ENCODE data around the gene DDRGK1.

DDRGK1 gene

DNA sequence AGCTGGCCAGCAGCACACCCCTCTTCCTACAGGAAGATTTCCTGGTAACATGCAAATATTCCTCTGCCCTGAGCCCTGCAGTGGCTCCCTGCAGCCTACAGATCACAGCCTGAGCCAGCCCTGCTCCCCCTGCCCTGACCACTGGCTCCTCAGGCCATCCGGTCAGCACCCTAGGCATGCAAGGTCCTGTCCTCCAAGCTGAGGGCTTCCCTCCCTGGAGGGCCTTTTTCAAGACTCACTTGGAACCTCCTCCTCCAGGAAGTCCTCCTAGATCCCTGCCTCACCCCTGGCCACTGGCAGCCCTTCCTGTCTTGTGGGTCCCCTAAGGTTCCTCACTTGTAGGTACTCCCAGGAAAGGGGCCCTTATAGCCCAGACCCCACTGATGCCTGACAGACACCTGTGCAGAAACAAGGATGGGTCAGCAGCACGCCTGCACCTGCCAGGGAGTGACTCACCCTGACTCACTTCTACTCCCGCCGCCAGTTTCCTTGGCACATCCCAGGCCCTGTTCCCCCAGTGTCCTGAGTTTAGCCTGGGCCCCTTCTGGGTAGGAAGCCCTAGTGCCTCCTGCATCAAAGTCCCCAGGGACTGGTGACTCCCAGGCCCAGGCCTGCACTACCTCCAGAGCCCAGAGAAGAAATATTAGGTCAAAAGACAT, 31.3 kb upstream of the DDRGK1 start:
- TF ChIP-seq TARDBP (IDR thresholded peaks at IDR 0.05) (no peak), FOXA1 (IDR thresholded peaks at IDR 0.05) (no peak), ARNT (IDR thresholded peaks at IDR 0.05) (no peak), NFRKB (IDR thresholded peaks at IDR 0.05) (no peak), FOXM1 (IDR thresholded peaks at IDR 0.05; ENCODE audit: borderline replicate concordance) (no peak), ZNF384 (IDR thresholded peaks at IDR 0.05) (no peak), BHLHE40 (IDR thresholded peaks at IDR 0.05; ENCODE audit: borderline replicate concordance) (no peak), SP1 (IDR thresholded peaks at IDR 0.05) (no peak), FOXK2 (IDR thresholded peaks at IDR 0.05) (no peak), L3MBTL2 (conservative IDR thresholded peaks at IDR 0.05) (no peak), CTBP1 (IDR thresholded peaks at IDR 0.05; ENCODE audit: borderline replicate concordance) (no peak), ELF4 (IDR thresholded peaks at IDR 0.05) (no peak), SUZ12 (IDR thresholded peaks at IDR 0.05) (no peak), HDGF (IDR thresholded peaks at IDR 0.05; ENCODE audit: borderline replicate concordance) (no peak), LEF1 (IDR thresholded peaks at IDR 0.05; ENCODE audit: borderline replicate concordance) (no peak)
- TF ChIP-seq, protein P1, sequence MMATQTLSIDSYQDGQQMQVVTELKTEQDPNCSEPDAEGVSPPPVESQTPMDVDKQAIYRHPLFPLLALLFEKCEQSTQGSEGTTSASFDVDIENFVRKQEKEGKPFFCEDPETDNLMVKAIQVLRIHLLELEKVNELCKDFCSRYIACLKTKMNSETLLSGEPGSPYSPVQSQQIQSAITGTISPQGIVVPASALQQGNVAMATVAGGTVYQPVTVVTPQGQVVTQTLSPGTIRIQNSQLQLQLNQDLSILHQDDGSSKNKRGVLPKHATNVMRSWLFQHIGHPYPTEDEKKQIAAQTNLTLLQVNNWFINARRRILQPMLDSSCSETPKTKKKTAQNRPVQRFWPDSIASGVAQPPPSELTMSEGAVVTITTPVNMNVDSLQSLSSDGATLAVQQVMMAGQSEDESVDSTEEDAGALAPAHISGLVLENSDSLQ (IDR thresholded peaks at IDR 0.05): no peak
- CTCF ChIA-PET: no interaction called here
- POLR2A ChIA-PET: no interaction called here
- DNase-seq (ENCODE audit: extremely low spot score): no peak

DNA sequence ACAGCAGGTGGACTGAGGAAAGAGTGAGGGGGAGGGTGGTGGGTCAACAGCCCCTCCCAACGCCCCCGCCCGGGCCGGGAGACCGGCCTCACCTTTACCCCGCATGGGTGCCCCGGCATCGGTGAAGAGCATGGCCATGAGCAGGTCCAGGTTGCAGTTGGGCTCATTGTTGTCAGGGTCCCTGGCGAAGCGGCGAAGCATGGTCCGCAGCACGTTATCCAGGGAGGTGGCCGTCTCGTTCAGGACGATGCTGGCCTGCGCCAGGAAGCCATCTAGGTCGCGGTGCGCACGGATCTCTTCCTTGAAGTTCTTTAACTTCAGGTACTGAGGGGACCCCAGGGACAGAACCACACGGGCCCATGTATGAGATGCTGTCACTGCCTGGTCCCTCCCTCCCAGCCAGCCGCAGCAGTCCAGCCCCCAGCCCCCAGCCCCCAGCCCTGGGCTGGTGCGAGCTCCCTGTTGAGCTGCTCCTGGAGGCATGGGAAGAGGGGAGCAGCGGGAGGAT, 29.6 kb upstream of the DDRGK1 start:
- ChIA-PET CTCF (no interaction called here), POLR2A (no interaction called here)
- no peak for DNase-seq (ENCODE audit: extremely low spot score)
- TF ChIP-seq, protein P1 (IDR thresholded peaks at IDR 0.05): no peak
- TF ChIP-seq SP1 (IDR thresholded peaks at IDR 0.05): no peak
- no peak for TF ChIP-seq BHLHE40 (IDR thresholded peaks at IDR 0.05; ENCODE audit: borderline replicate concordance)
- TF ChIP-seq FOXM1 (IDR thresholded peaks at IDR 0.05; ENCODE audit: borderline replicate concordance): no peak
- no peak for TF ChIP-seq NFRKB (IDR thresholded peaks at IDR 0.05)
- no peak for TF ChIP-seq L3MBTL2 (conservative IDR thresholded peaks at IDR 0.05)
- no peak for TF ChIP-seq ZNF384 (IDR thresholded peaks at IDR 0.05)
- no peak for TF ChIP-seq CTBP1 (IDR thresholded peaks at IDR 0.05; ENCODE audit: borderline replicate concordance)
- no peak for TF ChIP-seq ARNT (IDR thresholded peaks at IDR 0.05)

DNA sequence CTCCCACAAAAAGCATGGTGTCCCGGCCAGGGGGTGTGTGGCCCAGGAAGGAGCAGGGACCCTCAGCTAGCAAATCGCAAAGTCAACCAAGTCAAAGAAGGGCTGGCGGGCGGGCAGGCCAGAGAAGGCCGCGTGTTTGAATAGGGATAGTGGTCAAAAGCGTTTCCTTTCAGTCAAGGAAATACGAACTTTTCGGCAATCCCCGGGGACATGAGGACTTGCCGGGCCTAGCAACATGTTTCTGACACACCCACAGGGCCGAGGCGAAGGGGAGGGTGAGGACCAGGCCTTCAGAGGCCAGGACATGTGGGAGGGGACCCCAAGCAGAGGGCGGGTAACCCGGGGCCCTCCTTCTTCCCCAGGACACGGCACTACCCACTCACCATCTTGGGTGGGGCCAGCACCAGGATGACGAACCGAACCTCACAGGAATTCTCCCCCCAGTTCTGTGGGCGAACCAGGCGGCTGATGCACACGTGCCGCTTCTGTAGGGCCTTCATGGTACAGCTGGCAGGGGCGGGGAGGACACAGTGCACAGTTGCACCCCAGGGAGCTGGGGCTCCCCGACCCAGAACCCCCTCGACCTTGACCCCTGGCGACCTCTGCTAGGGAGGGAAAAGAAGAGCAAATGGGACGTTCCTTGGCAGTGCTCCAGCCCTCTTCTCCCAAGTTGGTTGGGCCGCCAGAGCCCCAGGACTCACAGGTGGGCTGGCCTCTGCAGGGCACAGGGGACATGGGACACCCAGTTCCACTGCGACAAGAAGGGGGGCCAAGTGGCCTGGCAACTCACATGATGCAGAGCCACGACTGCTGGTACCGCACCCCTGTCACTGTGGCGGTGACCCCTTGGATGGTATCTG, 28.9 kb upstream of the DDRGK1 start:
- no peak for TF ChIP-seq FOXM1 (IDR thresholded peaks at IDR 0.05; ENCODE audit: borderline replicate concordance)
- no peak for DNase-seq (ENCODE audit: extremely low spot score)
- CTCF ChIA-PET: no interaction called here
- POLR2A ChIA-PET: interaction anchor here (1.6 kb wide), 1 partner anchor 24 kb away, joined by 7 read pairs; the partner anchor contains the start of gene ITPA

DNA sequence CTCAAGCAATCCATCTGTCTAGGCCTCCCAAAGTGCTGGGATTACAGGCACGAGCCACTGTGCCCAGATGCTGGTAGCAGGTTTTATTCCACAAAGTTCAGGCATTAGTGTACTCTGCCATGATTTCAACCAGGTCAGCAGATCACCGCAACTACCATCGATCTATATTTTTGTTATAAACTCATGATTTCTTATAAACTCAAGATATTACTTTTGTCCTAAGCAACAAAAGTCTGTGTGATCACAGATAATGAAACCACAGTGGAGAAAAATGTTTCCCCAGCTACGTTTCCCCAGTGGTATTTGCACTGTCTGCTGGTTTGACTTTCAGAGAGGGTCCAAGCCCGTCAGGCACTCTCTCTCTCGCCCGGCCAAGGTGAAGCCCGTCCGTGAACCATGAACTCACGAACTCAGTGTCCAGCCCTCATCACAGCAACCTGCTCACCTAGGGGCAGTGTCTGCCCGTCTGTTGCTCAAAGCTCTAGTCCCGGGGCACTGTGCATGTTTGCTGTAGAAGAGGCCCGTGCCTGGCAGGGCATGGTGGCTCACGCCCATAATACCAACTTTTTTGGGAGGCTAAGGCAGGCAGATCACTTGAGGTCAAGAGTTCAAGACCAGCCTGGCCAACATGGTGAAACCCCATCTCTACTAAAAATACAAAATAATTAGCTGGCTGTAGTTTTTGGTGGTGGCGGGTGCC, 27.6 kb upstream of the DDRGK1 start:
- no peak for DNase-seq (ENCODE audit: extremely low spot score)
- ChIA-PET POLR2A (interaction anchor here (1.6 kb wide), 1 partner anchor 23 kb away, joined by 7 read pairs; the partner anchor contains the start of gene ITPA), CTCF (interaction anchor here (1.4 kb wide), 1 partner anchor 19 kb away, joined by 3 read pairs; no protein-coding TSS in a partner anchor)
- TF ChIP-seq FOXK2 (IDR thresholded peaks at IDR 0.05): no peak
- no peak for TF ChIP-seq ARNT (IDR thresholded peaks at IDR 0.05)
- TF ChIP-seq, protein P1 (IDR thresholded peaks at IDR 0.05): no peak
- TF ChIP-seq SUZ12 (IDR thresholded peaks at IDR 0.05): no peak
- no peak for TF ChIP-seq FOXM1 (IDR thresholded peaks at IDR 0.05; ENCODE audit: borderline replicate concordance)
- no peak for TF ChIP-seq BHLHE40 (IDR thresholded peaks at IDR 0.05; ENCODE audit: borderline replicate concordance)
- no peak for TF ChIP-seq ELF4 (IDR thresholded peaks at IDR 0.05)
- TF ChIP-seq L3MBTL2 (conservative IDR thresholded peaks at IDR 0.05): no peak
- TF ChIP-seq FOXA1 (IDR thresholded peaks at IDR 0.05): no peak
- no peak for TF ChIP-seq HDGF (IDR thresholded peaks at IDR 0.05; ENCODE audit: borderline replicate concordance)
- TF ChIP-seq SP1 (IDR thresholded peaks at IDR 0.05): no peak
- no peak for TF ChIP-seq CTBP1 (IDR thresholded peaks at IDR 0.05; ENCODE audit: borderline replicate concordance)
- TF ChIP-seq ZNF384 (IDR thresholded peaks at IDR 0.05): no peak
- no peak for TF ChIP-seq TARDBP (IDR thresholded peaks at IDR 0.05)
- TF ChIP-seq LEF1 (IDR thresholded peaks at IDR 0.05; ENCODE audit: borderline replicate concordance): no peak
- no peak for TF ChIP-seq NFRKB (IDR thresholded peaks at IDR 0.05)

DNA sequence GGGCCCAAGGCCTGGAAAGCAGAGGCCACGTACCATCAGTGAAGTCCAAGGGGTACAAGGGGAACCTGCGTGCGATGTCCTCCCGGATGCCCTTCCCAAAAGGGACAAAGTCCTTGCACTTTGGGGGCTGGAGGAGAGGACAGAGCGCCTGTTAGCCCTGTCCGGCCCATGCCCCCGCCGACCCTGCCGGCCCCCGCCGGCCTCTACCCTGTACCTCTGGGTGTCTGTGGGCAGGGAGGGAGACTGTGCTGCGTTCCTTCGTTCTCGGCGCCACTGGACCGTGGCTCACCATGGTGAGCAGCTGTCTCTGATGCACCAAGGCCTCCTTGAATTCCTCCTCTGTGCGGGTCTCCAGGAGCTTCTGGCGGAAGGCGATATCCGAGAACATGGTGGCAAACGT, 26.6 kb upstream of the DDRGK1 start:
- CTCF ChIA-PET: no interaction called here
- TF ChIP-seq FOXA1 (IDR thresholded peaks at IDR 0.05) (no peak), HDGF (IDR thresholded peaks at IDR 0.05; ENCODE audit: borderline replicate concordance) (no peak), BHLHE40 (IDR thresholded peaks at IDR 0.05; ENCODE audit: borderline replicate concordance) (no peak), FOXK2 (IDR thresholded peaks at IDR 0.05) (no peak)
- DNase-seq (ENCODE audit: extremely low spot score): no peak
- POLR2A ChIA-PET: no interaction called here
